H1 (cell line): ENCODE results near the gene EMD.

ENCODE experiments used
- CHD2 ChIP-seq: IDR thresholded peaks from 2 replicates; pipeline ENCODE4 v1.6.1; 2012; ENCODE audit warnings: low read length, improper control_type of control experiment
- CTCF ChIP-seq, 3 experiments: IDR thresholded peaks; 1 replicate in 2 of 3; 2 replicates in 1 of 3; pipeline versions ENCODE4 v1.5.1 to v1.6.1; 2011; ENCODE audit warnings: low read length in 3 of 3, mild to moderate bottlenecking in 3 of 3, inconsistent platforms in 2 of 3, low read depth in 1 of 3, moderate library complexity in 1 of 3; ENCODE audit not compliant: insufficient read depth in 1 of 3; ENCODE audit errors: control extremely low read depth in 1 of 3
- GABPA ChIP-seq: IDR thresholded peaks from 2 replicates; pipeline ENCODE4 v1.6.1; 2011; ENCODE audit warnings: mild to moderate bottlenecking, low read length, moderate library complexity, borderline replicate concordance; ENCODE audit not compliant: insufficient read depth
- POLR2A ChIP-seq, 2 experiments: IDR thresholded peaks; 1 replicate in 1 of 2; 2 replicates in 1 of 2; pipeline ENCODE4 v1.6.1; 2011; ENCODE audit warnings: low read depth in 2 of 2, low read length in 2 of 2, mild to moderate bottlenecking in 2 of 2; ENCODE audit errors: control extremely low read depth in 1 of 2
- POLR2AphosphoS5 ChIP-seq: IDR thresholded peaks from 2 replicates; pipeline ENCODE4 v1.6.1; 2011; ENCODE audit warnings: low read depth, low read length
- RNF2 ChIP-seq: fragments of 200-900, 300-1000 bp; sonication (generic); IDR thresholded peaks from 2 replicates; pipeline ENCODE4 v1.7.1; 2016; ENCODE audit warnings: borderline replicate concordance, low read depth, mild to moderate bottlenecking, antibody characterized with exemption, low read length; ENCODE audit not compliant: poor library complexity, severe bottlenecking; ENCODE audit errors: missing control alignments
- RXRA ChIP-seq: IDR thresholded peaks from 2 replicates; pipeline ENCODE4 v1.6.1; 2011; ENCODE audit warnings: low read depth, mild to moderate bottlenecking, low read length, moderate library complexity; ENCODE audit not compliant: insufficient read depth
- SAP30 ChIP-seq: fragments of 300-600 bp; sonication (generic); IDR thresholded peaks from 2 replicates; pipeline ENCODE4 v1.7.1; 2012; ENCODE audit warnings: low read length, moderate library complexity, mild to moderate bottlenecking, inconsistent platforms; ENCODE audit not compliant: insufficient read depth, insufficient replicate concordance
- SP1 ChIP-seq: IDR thresholded peaks from 2 replicates; pipeline ENCODE4 v1.6.1; 2011; ENCODE audit warnings: low read depth, low read length
- TBP ChIP-seq: IDR thresholded peaks from 2 replicates; pipeline ENCODE4 v1.6.1; 2011; ENCODE audit warnings: low read depth, low read length, improper control_type of control experiment
- YY1 ChIP-seq: IDR thresholded peaks from 2 replicates; pipeline ENCODE4 v1.6.1; 2011; ENCODE audit warnings: low read depth, mild to moderate bottlenecking, low read length
- ZNF274 ChIP-seq: IDR thresholded peaks from 2 replicates; pipeline ENCODE4 v1.7.0; 2012; ENCODE audit warnings: low read length, borderline replicate concordance; ENCODE audit errors: extremely low read depth

- TF ChIP-seq SP1 (no peak), TBP (no peak), YY1 (no peak), CTCF (IDR thresholded peaks at IDR 0.05; ENCODE audit: control extremely low read depth in 1 of 3, insufficient read depth in 1 of 3, low read depth in 1 of 3, low read length in 3 of 3) (no peak), ZNF274 (no peak), RXRA (no peak), POLR2A (IDR thresholded peaks at IDR 0.05; ENCODE audit: control extremely low read depth in 1 of 2, low read depth in 2 of 2, low read length in 2 of 2) (no peak), RNF2 (no peak), CHD2 (no peak), POLR2AphosphoS5 (no peak), GABPA (no peak), SAP30 (no peak)
These were observed 51.8 kb downstream of the EMD start for GRCh38 chrX:154430916-154431315.
